IMR-90 (cell line): ENCODE measurements around the gene HOXA10. TPM values are rescaled to one million over a fixed set of nuclear protein-coding genes. Genes with fewer than 3 reads are reported as not detected.

Experiments
- ELK1 ChIP-seq: fragments of 150-350 bp; IDR thresholded peaks from 2 replicates; pipeline ENCODE4 v1.6.1; 2016; ENCODE audit warnings: low read depth, mild to moderate bottlenecking, low read length, moderate library complexity, borderline replicate concordance
- MAZ ChIP-seq: IDR thresholded peaks from 2 replicates; pipeline ENCODE4 v1.6.1; 2012; ENCODE audit warnings: low read depth, mild to moderate bottlenecking, low read length, improper control_type of control experiment, moderate library complexity, borderline replicate concordance
- MXI1 ChIP-seq: IDR thresholded peaks from 2 replicates; pipeline ENCODE4 v1.6.1; 2012; ENCODE audit warnings: low read depth, mild to moderate bottlenecking, low read length, moderate library complexity, borderline replicate concordance
- NFE2L2 ChIP-seq: fragments of 150-350 bp; IDR thresholded peaks from 2 replicates; pipeline ENCODE4 v1.6.1; 2016; ENCODE audit warnings: low read depth, mild to moderate bottlenecking, low read length
- POLR2A ChIP-seq: IDR thresholded peaks from 2 replicates; pipeline ENCODE4 v1.6.1; 2012; ENCODE audit warnings: mild to moderate bottlenecking, low read depth, low read length
- RAD21 ChIP-seq: IDR thresholded peaks from 2 replicates; pipeline ENCODE4 v1.6.1; 2012; ENCODE audit warnings: low read length, improper control_type of control experiment
- RFX5 ChIP-seq: IDR thresholded peaks from 2 replicates; pipeline ENCODE4 v1.8.0; 2012; ENCODE audit warnings: low read depth, mild to moderate bottlenecking, low read length, moderate library complexity
- polyA plus RNA-seq, 3 experiments: library from polyadenylated mRNA; depleted of rRNA; stranded (reverse); fragments of >200 nt; gene quantifications; 2 replicates each; pipeline ENCODE4 v1.2.3, GENCODE V29; 2012; ENCODE audit warnings: low replicate concordance in 1 of 3
- total RNA-seq: library from RNA; depleted of rRNA; stranded (reverse); fragments of >200 nt; gene quantifications from 2 replicates; pipeline ENCODE4 v1.2.3, GENCODE V29; 2012

HOXA10 gene
- total and polyA plus RNA-seq, 2 of the 4 experiments (the other 2 are of a cell fraction), result 0.10 to 0.18 TPM

- TF ChIP-seq ELK1 (no peak), RAD21 (no peak), NFE2L2 (no peak), RFX5 (no peak), MAZ (no peak), POLR2A (no peak; the same call in 1 of the 2 replicates), MXI1 (no peak)
These were observed 32.8 kb downstream of the HOXA10 start (continued) for GRCh38 chr7:27141137-27141922.
